ENCODE measurements around the gene TBC1D21.

The TBC1D21 gene

GRCh38 chr15:73873456-73873855 lies at the start of gene TBC1D21:
Gene TBC1D21, plus strand, starts transcription at chr15:73873564. Its CDS starts 146 bp downstream, at chr15:73873710.
- no peak for DNase-seq

DNA sequence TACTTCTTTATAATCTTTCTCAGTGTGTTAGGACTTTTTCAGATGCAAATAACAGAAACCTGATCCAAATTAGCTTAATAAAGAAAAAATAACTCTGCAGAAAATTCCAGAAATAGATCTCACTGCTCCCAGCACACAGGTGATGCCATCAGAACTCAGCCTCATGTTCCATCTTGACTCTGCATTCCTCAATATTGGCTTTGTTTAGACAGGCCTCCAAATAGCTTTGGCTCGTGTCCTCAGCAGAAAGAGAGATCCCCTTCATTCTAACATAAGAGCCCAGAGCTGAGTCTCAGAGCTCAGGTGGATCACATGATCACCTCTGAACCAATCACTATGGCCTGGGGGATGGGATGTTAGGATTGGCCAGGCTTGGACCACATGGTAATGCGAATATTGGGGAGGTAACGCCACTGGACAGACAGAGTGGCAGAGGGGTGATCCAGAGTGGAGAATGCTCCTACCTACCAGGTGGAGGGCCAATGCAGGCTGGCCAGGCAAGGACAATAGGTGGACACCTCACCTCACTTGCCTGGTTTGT lies 46.6 kb upstream of the TBC1D21 start:
- no peak for DNase-seq

DNA sequence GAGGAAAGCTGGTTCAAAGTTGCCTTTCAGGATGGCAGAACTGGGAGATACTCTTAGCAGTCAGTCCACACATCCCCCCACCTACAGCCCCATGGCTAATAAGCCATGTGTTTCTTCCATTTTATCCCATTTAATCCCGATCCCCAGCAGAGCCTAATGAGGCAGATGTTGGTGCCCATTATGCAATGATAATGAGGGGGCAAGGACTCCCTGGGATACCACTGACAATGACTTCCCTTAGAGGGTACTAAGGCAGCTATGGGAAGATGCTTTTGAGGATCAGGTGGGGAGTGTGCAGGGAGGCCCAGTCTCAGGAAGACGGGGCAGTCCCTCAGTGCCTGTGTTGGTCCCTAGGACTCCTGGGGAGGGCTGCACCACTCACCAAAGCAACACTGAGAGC lies 43.8 kb upstream of the TBC1D21 start:
- DNase-seq, result no peak

- DNase-seq, result no peak
These were observed 40.7 kb upstream of the TBC1D21 start for GRCh38 chr15:73832657-73833056.

DNA sequence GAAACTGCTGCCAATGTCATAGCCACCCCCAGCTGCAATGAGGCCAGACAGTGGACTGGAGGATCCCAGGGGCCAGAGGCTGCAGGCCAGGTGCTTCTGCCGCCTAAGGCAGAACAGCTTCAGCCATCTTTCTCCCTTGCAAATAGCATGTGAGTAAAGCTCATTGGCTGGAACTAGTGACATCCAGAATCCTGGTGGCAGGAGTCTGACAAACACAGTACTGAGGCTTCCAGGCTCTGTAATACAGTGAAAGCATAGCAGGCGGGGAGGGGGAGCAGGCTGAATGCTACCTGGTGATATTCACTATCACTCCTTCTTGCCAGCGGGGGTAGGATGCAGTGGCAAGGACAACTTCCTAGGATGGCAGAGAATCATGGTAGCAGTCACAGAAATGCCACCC lies 36.5 kb upstream of the TBC1D21 start:
- DNase-seq, result no peak

GRCh38 chr15:73838831-73839426 lies 34.4 kb upstream of the TBC1D21 start:
- DNase-seq, result no peak

GRCh38 chr15:73839699-73840377 lies 33.5 kb upstream of the TBC1D21 start:
- no peak for DNase-seq

GRCh38 chr15:73840771-73841170 lies 32.6 kb upstream of the TBC1D21 start:
- no peak for DNase-seq

GRCh38 chr15:73841756-73842725 lies 31.3 kb upstream of the TBC1D21 start:
- DNase-seq, result no peak

DNA sequence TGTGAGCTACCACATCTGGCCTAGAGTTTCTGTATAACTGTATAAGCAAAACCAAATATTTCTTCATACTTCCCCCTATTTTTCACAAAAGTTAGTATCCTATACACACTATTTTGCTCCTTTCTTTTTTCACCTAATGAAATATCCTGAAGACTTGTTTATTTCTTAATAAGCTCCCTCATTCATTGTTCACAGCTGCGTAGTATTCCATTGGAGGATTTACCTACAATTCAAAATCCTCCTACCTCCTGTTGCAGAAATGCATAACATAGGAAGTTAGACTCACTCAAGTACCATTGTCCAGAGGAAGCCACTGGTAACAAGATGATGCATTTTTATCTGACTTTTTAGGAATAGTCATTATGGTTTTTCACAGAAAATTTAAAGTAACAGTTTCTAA lies 29.6 kb upstream of the TBC1D21 start:
- no peak for DNase-seq

DNA sequence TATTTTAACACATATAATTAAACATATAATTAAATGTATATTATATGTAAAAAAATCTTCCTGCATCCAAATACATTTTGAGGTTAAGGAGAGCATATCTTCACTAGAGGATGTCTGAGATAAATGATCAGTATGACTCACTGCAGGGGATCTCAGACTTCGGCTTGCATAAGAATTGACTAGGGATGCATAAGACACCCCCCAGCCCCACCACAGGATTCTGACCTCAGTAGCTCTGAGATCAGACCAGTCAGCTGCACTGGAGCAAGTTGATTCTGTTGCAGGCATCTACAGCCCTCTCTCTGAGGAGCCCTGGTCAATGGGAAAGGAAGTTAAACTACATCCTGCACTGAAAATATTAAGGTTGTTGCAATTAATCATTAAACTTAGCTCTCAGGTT lies 29.0 kb upstream of the TBC1D21 start:
- no peak for DNase-seq

DNA sequence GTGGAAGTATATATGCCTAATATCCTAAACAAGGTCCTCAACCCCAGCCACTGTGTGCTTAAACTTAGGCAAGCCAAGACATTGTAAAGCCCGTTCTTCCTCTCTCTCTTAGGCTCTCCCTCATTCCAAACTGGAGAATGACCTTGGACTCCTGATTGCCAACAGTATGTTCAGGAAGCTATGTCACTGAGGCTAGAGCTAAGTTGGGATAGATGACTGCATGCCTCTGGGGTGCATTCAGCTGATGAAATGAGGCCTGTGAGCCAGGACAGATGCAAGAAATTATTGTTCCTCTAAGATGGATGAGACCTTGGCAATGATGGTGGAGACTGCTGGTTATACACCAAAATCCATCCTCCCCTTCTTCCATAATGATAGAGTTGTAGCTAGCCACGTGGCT lies 27.9 kb upstream of the TBC1D21 start:
- DNase-seq, result no peak

DNA sequence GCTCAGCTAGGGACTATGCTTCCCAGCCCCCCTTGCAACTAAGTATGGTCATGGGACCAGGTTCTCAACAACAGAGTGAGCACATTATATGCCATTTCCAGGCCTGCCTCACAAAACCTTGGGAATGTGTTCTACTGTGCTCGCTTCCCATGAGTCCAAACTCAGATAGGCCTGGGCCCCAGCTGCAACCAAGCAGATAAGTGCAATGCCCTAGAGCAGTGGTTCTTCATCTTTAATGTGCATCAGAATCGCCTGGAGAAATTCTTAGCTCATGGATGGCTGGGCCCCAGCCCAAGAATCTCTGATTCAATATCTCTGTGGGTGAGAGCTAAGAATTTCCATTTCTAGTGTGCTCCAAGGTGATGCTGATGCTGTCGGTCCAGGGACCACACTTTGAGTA lies 27.5 kb upstream of the TBC1D21 start:
- no peak for DNase-seq

DNA sequence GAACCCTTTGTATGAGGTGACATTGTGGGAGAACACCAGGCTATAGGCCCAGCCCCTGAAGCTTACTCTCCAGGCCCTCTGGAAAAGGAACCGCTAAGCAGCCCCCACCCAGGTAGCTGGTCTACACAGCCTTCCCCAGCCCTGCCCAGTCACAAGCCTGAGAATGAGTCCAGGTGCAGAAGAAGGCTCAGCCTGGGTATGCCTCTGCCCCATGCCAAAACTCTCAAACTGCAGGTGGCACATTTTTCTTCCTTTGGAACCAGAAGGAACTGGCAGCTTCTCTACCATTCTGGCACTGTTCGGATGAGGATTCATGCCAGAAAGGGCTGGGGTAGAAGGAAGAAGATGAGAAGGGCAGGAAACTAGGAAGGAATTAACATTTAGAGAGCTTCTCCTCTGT lies 23.7 kb upstream of the TBC1D21 start:
- DNase-seq, result no peak

- DNase-seq, result no peak
These were observed 23.1 kb upstream of the TBC1D21 start for GRCh38 chr15:73850228-73850627.

GRCh38 chr15:73851689-73852088 lies 21.7 kb upstream of the TBC1D21 start:
- DNase-seq, result peak; percentile 6

- DNase-seq, result no peak
These were observed 20.9 kb upstream of the TBC1D21 start for GRCh38 chr15:73852507-73852906.

DNA sequence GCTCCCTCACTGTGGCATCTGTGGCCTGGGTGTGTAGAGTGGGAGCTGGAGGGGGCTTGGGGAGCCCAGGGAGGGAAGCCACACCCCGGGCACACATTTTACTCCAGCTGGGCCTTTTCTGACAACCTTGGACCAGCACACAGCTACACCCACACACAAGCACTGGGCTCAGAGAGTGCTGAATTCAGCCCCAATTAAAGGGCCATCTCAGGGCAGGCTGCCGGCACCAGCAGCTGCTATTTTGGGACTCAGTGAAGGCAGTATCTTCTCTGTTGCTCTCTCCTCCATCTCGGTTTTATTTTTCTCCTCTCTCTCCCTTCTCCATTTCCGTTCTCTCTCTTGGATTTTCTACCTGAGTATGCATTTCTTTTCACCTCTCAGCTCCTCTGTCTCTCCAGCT lies 19.1 kb upstream of the TBC1D21 start:
- no peak for DNase-seq

- DNase-seq, result no peak
These were observed 16.7 kb upstream of the TBC1D21 start for GRCh38 chr15:73856458-73857192.

- DNase-seq, result no peak
These were observed 16.0 kb upstream of the TBC1D21 start for GRCh38 chr15:73857193-73857920.

DNA sequence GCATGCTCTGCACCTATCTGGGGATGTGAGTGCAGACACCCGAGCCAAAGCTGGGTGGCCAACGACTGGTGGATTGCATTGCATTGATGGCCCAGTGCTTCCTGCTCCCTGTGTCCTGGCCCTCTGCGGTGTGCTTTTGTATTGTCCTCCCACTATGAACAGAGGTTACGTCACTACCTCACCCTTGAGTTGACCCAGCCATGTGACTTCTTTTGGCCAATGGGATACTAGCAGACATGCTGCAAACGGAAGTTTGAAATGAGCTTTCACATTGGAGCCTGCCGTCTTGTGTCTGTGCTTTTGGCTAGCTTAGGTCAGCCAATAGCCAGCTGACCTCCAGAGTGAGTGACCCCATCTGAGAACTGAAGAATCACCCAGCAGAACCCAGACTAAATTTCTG lies 15.3 kb upstream of the TBC1D21 start:
- no peak for DNase-seq

- DNase-seq, result no peak
These were observed 11.1 kb upstream of the TBC1D21 start for GRCh38 chr15:73862276-73862675.
